Activated CD8-positive, alpha-beta memory T cell treated with anti-CD3 and anti-CD28 coated beads for 1 hour (primary cell): Measurements from ENCODE around the gene HYI.
"Not testable (repeated sequence)": the region's sequence is repeated elsewhere in the genome, so short reads cannot be mapped to it uniquely, and the experiment has no call there.

Experiments
- DNase-seq, 2 donors: peaks; one replicate each; pipeline ENCODE4 v3.0.0-alpha.2; 2020; ENCODE audit warnings: low read depth in 1 of 2; ENCODE audit errors: extremely low read depth in 1 of 2

The HYI gene

DNA sequence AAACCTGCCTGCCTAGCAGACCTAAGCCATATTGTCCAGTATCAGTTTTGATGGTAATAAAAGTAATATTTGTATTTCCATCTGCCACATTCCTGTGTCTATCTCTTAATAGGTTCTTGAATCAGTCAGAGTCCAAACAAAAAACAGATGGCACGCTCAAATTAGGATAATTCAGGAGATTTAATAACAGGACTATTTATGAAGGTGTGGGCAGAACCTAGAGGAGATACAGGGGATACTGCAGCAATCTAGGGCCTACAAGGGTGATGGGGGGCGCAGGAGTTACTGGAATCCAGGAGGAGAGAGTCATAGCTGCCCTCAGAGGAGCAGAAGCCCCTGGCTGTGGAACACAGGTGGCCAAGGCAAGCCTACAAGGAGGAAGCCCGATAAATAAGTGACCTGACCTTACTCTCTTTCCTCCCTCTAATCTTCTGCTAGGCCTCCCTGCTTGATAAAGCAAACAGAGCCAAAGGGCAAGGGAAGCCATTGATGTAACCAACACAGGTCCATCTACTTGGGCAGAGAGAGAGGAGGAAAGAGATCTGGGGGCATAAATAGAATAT lies 11.9 kb upstream of the HYI start:
- no peak for DNase-seq

- no peak for DNase-seq
Observed at GRCh38 chr1:43464681-43465504, 11.2 kb upstream of the HYI start.

- no peak for DNase-seq
Observed at GRCh38 chr1:43463479-43463878, 9.7 kb upstream of the HYI start.

DNA sequence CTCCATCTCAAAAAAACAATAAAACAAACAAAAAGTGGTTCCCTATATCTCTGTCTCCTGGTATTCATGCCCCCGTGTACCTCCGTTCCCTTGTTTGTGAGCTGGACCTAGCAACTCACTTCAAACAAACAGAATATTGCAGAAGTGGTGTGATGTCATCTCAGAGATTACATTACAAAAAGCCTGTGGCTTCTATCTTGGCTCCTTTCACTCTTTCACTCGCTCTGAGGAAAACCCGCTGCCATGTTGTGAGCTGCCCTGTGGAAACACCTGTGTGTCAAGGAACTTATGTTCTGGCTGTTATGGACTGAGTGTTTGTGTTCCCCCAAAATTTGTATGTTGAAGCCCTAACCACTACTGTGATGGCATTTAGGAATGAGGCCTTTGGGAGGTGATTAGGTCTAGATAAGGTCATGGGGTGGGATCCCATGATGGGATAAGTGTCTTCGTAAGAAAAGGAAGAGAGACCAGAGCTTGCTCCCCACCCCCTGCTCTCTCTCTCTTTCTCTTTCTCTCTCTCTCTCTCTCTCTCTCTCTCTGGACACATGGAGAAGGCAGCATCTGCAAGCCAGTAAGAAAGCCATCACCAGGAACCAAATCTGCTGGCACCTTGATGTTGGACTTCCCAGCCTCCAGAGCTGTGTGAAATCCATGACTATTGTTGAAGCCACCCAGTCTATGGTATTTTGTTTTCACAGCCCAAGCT lies 7.4 kb upstream of the HYI start:
- DNase-seq, result no peak

GRCh38 chr1:43458379-43458778 lies 4.6 kb upstream of the HYI start:
- DNase-seq, result not testable (repeated sequence)

- DNase-seq, result no peak
Observed at GRCh38 chr1:43455213-43455889, 1.6 kb upstream of the HYI start.

- DNase-seq, result peak in 1 of 2 donors; percentile 10
Observed at GRCh38 chr1:43454270-43455011, 710 bp upstream of the HYI start.

DNA sequence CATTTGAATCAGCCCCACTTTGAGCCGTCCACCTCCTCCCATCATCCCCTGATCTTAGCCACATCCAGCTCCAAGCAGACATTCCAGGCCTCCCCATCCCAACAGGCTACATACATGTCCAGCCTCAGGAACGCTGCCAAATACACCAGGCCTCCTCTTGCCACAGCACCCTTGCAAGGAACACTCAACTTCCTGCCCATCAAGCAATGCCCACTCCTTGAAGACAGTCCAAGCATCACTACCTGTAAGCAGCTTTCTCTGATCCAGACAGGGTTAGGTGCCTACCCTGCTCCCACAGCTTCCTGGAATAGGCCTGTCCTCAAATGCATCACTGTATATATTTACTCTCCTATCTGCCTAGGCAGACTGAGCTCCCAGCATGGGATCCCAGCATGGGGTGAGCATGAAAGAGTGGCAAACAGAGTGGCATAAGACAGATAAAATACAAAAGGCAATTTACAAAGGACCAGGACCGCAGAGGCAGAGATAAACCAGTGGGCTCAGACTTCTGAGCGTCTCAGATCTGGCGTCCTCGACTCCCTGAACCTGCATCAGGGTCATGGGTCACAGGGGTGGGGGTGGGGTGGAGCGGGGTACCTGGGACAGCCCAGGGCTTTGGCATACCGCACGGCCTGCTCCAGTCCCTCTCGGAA lies 816 bp downstream of the HYI start:
- DNase-seq, result no peak

DNA sequence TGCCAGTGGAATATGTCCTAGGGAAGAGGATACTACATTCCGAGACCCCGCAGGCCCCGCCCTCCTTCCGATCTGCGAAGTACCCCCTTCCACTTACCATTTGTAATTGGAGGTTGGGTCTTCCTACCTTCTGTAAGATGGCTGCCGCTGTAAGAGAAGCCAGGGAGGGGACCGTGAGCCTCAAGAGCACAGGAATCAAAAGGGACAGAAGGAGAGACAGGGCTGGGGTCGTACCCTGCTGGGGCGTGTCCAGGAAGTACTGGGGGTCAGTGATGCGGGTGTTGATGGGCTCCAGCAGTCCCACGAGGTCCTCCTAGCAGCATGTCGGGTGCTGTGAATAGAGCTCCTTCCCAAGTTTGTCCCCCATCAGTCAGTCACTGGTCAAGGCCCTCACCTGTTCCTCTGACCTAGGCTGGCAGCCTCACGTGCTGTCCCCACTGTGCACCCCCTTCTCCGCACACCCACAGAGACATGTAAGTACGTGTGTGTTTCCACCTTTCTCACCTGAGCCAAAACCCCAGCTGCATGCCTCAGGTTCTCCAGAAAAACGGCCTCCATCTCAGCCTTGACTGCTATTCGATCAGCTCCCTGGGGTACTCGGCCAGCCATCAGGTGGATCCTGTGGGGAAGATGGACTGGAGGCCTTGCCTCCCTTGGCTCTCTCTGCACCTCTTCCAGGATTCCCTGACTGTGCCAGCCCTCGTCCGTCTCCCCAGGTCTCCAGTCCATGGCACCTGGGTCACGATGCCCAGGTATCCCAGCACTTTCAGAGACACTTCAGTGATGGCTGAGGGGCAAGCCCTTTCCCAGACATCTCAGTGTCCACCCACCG lies 1.8 kb downstream of the HYI start:
- DNase-seq, result no peak

- DNase-seq, result no peak
Observed at GRCh38 chr1:43451157-43451591, 2.6 kb downstream of the HYI start.

- DNase-seq, result no peak
Observed at GRCh38 chr1:43450251-43450941, 3.3 kb downstream of the HYI start.

GRCh38 chr1:43449708-43450069 lies 4.0 kb downstream of the HYI start:
- DNase-seq, result no peak

DNA sequence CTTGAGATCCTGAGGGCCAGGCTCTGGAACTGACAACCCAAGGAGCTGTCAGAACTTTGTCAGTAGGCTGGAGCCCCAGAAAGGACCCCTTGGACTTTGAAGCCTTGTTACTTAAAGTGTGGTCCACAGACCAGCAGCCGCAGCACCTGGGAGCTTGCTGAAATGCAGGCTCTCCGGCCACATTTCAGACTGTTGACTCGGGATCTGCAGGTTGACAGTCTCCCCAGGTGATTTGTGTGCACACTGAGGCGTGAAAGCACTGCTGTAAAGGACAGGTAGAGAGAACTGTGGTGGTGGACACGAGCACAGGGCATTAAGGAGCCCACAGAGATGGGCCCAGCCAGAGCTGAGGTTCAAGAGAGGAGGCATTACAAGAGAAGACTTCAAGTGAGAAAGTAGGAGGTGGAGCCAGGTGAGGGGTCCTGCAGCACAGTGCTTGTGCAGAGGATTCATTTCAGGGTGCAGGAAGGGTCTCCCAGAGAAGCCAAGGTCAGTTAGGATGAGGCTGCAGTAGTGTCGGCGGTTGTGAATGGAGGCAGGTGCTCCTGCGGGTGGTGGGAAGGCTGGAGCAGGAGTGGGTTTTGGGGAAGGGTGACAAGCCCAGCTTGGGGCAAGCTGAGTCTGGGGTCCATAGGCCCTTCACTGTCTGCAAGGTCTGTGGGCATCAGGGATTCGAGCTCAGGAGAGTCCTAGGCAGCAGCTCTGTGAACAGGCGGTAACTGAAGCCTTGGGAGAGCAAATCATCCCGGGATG lies 4.6 kb downstream of the HYI start:
- DNase-seq, result no peak

DNA sequence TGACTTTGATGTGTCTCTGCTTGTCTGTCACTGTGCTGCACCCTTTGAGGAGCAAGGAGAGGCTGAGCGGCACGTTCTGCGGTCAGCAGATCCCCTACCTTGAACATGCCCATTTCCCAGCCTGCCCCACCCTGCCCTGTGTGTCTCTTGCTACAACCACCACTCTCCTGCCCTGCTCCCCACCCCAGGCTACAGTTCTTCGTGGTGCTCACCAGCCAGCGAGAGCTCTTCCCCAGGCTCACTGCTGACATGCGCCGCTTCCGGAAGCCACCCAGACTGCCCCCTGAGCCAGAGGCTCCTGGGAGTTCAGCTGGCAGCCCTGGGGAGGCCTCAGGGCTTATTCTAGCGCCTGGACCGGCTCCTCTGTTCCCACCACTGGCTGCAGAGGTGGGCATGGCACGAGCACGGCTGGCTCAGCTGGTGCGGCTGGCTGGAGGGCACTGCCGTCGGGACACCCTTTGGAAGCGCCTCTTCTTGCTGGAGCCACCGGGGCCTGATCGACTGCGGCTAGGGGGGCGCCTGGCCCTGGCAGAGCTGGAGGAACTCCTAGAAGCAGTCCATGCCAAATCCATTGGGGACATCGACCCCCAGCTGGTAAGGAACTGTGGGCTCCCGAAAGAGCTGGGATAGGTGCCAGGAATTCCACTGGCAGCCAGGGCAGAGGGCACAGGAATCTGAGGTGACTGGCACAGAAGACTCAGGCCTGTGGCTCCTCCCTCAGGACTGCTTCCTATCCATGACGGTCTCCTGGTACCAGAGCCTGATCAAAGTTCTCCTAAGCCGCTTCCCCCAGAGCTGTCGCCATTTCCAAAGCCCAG lies 5.6 kb downstream of the HYI start:
- DNase-seq, result no peak

- DNase-seq, result no peak
Observed at GRCh38 chr1:43446881-43447835, 6.6 kb downstream of the HYI start.

GRCh38 chr1:43446388-43446740 lies 7.4 kb downstream of the HYI start:
- no peak for DNase-seq
